ENCODE measurements around the gene SLC2A9. TPM values are rescaled to one million over a fixed set of nuclear protein-coding genes. Genes with fewer than 3 reads are reported as not detected.

The SLC2A9 gene
- total and polyA plus RNA-seq, 2 of the 8 experiments (the other 6 are each of a cell fraction or from before 2014, with no cell fraction given) = 0.20 to 0.26 TPM

DNA sequence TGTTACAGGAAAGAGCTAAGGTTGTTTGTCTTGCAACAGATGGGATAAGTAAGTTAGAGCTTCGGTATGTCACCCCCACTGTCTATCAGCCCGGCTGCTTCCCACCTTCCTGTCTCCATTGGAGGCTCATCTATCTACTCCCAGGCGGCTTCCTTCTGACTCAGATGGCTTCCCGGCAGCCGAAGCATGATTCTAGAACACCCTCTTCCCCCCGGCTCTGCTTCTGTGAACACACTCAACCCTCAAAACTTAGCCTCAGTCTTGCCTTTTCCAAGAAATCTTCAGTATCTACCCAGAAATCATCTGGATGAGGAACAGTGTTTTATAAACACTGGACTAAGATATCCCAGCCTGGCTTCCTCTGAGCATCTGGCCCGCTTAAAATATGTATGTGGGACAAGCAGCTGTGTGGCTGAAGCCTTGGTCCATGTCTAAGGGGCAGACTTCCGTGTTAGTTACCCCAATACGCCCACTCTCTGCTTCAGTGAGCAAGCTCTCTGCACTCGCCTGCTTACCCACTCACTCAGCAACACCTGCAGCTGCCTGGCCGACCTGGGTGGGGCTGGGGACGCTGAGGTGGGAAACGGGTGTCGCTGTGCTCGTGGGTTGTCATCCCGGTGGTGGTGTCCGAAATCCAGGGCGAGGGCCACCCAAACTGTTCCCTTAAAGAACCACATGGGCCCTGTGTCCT is 12.0 kb upstream of the SLC2A9 start (continued):
- TF ChIP-seq, protein P1, sequence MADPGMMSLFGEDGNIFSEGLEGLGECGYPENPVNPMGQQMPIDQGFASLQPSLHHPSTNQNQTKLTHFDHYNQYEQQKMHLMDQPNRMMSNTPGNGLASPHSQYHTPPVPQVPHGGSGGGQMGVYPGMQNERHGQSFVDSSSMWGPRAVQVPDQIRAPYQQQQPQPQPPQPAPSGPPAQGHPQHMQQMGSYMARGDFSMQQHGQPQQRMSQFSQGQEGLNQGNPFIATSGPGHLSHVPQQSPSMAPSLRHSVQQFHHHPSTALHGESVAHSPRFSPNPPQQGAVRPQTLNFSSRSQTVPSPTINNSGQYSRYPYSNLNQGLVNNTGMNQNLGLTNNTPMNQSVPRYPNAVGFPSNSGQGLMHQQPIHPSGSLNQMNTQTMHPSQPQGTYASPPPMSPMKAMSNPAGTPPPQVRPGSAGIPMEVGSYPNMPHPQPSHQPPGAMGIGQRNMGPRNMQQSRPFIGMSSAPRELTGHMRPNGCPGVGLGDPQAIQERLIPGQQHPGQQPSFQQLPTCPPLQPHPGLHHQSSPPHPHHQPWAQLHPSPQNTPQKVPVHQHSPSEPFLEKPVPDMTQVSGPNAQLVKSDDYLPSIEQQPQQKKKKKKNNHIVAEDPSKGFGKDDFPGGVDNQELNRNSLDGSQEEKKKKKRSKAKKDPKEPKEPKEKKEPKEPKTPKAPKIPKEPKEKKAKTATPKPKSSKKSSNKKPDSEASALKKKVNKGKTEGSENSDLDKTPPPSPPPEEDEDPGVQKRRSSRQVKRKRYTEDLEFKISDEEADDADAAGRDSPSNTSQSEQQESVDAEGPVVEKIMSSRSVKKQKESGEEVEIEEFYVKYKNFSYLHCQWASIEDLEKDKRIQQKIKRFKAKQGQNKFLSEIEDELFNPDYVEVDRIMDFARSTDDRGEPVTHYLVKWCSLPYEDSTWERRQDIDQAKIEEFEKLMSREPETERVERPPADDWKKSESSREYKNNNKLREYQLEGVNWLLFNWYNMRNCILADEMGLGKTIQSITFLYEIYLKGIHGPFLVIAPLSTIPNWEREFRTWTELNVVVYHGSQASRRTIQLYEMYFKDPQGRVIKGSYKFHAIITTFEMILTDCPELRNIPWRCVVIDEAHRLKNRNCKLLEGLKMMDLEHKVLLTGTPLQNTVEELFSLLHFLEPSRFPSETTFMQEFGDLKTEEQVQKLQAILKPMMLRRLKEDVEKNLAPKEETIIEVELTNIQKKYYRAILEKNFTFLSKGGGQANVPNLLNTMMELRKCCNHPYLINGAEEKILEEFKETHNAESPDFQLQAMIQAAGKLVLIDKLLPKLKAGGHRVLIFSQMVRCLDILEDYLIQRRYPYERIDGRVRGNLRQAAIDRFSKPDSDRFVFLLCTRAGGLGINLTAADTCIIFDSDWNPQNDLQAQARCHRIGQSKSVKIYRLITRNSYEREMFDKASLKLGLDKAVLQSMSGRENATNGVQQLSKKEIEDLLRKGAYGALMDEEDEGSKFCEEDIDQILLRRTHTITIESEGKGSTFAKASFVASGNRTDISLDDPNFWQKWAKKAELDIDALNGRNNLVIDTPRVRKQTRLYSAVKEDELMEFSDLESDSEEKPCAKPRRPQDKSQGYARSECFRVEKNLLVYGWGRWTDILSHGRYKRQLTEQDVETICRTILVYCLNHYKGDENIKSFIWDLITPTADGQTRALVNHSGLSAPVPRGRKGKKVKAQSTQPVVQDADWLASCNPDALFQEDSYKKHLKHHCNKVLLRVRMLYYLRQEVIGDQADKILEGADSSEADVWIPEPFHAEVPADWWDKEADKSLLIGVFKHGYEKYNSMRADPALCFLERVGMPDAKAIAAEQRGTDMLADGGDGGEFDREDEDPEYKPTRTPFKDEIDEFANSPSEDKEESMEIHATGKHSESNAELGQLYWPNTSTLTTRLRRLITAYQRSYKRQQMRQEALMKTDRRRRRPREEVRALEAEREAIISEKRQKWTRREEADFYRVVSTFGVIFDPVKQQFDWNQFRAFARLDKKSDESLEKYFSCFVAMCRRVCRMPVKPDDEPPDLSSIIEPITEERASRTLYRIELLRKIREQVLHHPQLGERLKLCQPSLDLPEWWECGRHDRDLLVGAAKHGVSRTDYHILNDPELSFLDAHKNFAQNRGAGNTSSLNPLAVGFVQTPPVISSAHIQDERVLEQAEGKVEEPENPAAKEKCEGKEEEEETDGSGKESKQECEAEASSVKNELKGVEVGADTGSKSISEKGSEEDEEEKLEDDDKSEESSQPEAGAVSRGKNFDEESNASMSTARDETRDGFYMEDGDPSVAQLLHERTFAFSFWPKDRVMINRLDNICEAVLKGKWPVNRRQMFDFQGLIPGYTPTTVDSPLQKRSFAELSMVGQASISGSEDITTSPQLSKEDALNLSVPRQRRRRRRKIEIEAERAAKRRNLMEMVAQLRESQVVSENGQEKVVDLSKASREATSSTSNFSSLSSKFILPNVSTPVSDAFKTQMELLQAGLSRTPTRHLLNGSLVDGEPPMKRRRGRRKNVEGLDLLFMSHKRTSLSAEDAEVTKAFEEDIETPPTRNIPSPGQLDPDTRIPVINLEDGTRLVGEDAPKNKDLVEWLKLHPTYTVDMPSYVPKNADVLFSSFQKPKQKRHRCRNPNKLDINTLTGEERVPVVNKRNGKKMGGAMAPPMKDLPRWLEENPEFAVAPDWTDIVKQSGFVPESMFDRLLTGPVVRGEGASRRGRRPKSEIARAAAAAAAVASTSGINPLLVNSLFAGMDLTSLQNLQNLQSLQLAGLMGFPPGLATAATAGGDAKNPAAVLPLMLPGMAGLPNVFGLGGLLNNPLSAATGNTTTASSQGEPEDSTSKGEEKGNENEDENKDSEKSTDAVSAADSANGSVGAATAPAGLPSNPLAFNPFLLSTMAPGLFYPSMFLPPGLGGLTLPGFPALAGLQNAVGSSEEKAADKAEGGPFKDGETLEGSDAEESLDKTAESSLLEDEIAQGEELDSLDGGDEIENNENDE (IDR thresholded peaks at IDR 0.05; ENCODE audit: insufficient replicate concordance, low read length) = no peak
- TF ChIP-seq CBX5 (IDR thresholded peaks at IDR 0.05; ENCODE audit: low read depth, low read length) (no peak), BRCA1 (IDR thresholded peaks at IDR 0.05; ENCODE audit: low read depth, low read length) (no peak), POLR2AphosphoS5 (IDR thresholded peaks at IDR 0.05; ENCODE audit: low read depth, low read length) (no peak), TBP (IDR thresholded peaks at IDR 0.05; ENCODE audit: low read depth, low read length) (no peak), CHD2 (IDR thresholded peaks at IDR 0.05; ENCODE audit: low read length) (no peak), RBBP5 (IDR thresholded peaks at IDR 0.05; ENCODE audit: borderline replicate concordance, low read depth, low read length) (no peak), SP1 (IDR thresholded peaks at IDR 0.05; ENCODE audit: low read depth, low read length) (no peak)
- TF ChIP-seq, protein P2, sequence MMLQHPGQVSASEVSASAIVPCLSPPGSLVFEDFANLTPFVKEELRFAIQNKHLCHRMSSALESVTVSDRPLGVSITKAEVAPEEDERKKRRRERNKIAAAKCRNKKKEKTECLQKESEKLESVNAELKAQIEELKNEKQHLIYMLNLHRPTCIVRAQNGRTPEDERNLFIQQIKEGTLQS (IDR thresholded peaks at IDR 0.05; ENCODE audit: insufficient read depth, low read depth, low read length) = no peak
- TF ChIP-seq, protein P3, sequence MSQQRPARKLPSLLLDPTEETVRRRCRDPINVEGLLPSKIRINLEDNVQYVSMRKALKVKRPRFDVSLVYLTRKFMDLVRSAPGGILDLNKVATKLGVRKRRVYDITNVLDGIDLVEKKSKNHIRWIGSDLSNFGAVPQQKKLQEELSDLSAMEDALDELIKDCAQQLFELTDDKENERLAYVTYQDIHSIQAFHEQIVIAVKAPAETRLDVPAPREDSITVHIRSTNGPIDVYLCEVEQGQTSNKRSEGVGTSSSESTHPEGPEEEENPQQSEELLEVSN (IDR thresholded peaks at IDR 0.05) = no peak
